T-helper 1 cell treated with Interleukin-12 subunit alpha and Interleukin-12 subunit beta and Interleukin-4 antibody, amounts not matched to agents 30 ng/mL and 1 ng/mL, for 36 hours (primary cell): ENCODE measurements around the gene STAP1. TPM values are rescaled to one million over a fixed set of nuclear protein-coding genes. Genes with fewer than 3 reads are reported as not detected.
"Not testable (repeated sequence)": the region's sequence is repeated elsewhere in the genome, so short reads cannot be mapped to it uniquely, and the experiment has no call there.

Experiments
- intact Hi-C: fragments of 100-400 bp; cut with micrococcal nuclease; formaldehyde crosslinking; loops from one replicate; pipeline ENCODE4 v1.15.1; 2024
- total RNA-seq: library from RNA; stranded (reverse); gene quantifications from 2 replicates; pipeline ENCODE4 v1.2.3, GENCODE V29; 2022

The STAP1 gene, protein sequence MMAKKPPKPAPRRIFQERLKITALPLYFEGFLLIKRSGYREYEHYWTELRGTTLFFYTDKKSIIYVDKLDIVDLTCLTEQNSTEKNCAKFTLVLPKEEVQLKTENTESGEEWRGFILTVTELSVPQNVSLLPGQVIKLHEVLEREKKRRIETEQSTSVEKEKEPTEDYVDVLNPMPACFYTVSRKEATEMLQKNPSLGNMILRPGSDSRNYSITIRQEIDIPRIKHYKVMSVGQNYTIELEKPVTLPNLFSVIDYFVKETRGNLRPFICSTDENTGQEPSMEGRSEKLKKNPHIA
- total RNA-seq = 36.9 and 39.5 TPM in 2 replicates

DNA sequence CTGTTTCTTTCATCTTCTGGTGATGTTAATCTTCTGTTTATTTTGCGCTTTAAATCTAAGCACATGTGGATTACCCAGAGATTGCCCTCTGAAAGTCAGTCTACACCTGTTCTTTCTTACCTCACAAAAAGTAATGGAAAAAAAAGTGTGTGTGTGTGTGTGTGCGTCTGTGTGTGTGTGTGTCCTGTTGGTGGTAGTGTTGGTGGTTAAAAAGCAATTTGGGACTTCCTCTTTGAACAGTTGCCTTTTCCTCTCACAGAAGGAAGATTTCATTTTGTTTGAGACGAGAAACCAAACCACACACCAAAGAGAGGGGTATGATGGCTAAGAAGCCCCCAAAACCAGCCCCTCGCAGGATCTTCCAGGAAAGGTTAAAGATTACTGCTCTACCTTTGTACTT lies at the start of gene STAP1:
TSS of gene STAP1 (plus strand) at position 235 of the 400 bp plus-strand sequence. CDS start at position 318, 83 bp downstream.
- intact Hi-C loops = loop anchor here (1.0 kb wide), 5 partner anchors 9 to 185 kb away; partner anchors contain the start of gene CENPC

DNA sequence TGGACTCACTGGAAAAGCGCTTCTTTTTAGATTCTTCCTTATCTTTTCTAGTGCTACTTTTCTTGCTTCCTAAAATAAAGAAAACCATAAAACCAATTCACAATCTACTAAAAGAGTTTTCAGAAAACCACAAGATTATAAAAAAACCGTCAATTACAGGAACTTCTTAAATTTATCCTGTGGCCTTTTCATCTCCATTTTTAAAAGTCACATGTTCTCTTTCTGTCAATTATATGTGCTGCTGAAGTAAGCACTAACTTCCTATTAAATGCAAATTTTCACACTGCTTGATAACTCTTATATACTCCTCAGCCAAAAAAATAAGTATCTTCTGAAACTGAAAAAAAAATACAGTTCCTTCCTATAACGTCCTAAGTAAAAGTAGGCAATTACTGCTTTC lies 46.0 kb upstream of the STAP1 start:
- intact Hi-C loops = no loop called here

DNA sequence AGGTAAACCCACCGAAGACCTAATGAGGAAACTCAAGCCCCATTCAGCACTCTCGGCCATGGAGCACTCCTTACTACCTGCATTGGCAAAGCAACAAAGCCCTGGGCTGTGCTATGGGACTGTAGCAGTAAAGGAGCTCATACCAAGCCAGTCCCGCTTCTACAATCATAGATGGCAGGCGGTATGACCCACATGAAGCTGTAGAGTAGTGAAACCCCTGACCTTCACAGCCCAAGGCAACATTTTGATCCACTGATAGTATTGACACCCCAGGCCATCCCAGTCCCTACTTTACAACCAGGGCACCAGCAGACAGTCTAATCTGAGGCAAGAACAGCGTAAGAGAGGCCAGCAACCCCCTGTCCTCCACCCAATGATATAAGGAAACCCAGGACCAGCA lies 38.4 kb upstream of the STAP1 start:
- intact Hi-C loops = no loop called here

DNA sequence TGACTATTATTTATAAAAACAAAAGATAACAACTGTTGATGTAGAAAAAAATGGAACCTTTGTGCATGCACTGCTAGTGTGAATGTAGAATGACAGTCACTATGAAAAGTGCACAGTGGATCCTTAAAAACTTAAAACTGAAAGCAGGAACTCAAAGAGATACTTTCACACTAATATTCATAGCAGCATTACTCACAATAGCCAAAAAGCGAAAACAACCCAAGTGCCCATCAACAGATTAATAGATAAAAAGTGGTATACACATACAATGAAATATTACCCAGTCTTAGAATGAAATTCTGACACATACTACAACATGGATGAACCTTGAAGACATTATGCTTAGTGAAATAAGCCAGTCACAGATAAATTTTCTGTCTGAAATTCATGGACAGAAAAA lies 37.0 kb upstream of the STAP1 start:
- intact Hi-C loops = no loop called here

DNA sequence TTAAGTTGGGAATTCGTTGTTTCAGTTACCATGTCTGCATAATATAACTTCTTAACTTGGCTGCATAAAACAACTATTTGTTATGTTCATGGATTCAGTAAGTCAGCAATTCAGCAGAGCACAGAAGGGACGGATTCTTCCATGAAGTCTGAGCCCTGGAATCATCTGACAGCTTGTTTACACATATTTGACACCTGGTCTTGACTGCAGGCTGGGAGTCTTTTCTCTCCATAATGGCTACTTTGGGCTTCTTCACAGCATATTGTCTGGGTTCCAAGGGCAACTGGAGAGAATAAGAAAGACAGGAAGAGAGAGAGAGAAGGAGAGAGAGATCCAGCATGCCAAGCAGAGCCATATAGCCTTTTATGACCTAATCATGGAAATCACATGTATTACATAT lies 36.3 kb upstream of the STAP1 start:
- intact Hi-C loops = no loop called here

DNA sequence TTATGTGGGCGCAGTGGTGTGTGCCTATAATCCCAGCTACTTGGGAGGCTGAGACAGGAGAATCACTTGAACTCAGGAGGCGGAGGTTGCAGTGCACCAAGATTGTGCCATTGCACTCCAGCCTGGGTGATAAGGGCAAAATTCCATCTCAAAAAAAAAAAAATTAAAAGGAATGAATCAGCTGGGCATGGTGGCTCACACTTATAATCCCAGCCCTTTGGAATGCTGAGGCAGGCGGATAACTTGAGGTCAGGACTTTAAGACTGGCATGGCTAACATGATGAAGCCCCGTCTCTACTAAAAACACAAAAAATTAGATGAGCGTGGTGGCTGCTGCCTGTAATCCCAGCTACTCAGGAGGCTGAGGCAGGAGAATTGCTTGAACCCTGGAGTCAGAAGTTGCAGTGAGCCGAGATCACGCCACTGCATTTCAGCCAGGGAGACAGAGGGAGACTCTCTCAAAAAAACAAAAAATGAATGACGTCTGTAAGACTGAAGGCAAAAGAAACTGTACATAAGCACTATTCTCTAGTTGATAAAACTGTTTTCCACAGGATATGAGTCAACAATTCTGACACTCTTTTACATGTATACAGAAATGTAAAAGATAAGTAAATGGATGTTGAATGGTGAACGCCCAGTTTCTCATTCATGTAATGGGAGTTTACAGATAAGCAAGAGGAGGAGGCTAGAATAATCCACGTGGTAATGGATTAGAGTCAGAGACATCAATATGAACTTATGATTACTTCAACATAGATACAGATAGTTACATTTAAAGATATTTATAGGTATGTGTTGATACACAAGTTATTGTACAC lies 35.5 kb upstream of the STAP1 start:
- intact Hi-C loops = no loop called here

DNA sequence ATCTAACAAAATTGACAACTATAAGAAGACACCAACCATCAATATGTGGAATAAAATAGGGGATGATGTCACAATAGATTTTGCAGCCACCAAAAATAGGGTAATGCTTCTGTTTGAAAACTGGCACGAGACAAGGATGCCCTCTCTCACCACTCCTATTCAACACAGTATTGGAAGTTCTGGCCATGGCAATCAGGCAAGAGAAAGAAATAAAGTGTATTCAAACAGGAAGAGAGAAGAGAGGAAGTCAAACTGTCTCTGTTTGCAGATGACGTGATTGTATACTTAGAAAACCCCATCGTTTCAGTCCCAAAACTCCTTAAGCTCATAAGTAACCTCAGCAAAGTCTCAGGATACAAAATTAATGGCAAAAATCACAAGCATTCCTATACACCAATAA lies 34.4 kb upstream of the STAP1 start:
- intact Hi-C loops = loop anchor here (1.0 kb wide), 2 partner anchors 21 to 177 kb away; partner anchors contain the start of genes CENPC and UBA6

DNA sequence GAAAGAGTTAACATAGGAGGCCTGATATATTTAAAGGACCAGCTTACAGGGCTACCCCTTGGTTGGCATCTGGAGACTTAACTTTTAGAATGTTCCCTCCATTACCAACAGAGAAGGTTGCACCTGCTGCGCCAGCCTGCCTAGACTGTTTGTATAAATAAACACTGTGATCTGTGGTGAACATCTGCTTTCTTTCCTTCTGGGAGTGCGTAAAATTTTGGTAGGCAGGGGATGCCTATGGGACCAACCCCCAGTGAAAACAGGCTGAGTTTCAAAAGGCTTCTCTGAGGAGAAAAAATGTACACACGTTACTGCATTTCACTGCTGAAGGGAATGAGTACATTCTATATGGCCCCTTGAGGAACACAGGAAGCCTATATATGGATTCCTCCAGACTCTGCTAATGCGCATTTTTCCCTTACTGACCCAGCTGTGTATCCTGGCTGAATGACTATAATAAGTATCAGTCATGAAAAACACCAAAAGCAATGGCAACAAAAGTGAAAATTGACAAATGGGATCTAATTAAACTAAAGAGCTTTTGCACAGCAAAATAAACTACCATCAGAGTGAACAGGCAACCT lies 27.1 kb upstream of the STAP1 start:
- intact Hi-C loops = no loop called here

DNA sequence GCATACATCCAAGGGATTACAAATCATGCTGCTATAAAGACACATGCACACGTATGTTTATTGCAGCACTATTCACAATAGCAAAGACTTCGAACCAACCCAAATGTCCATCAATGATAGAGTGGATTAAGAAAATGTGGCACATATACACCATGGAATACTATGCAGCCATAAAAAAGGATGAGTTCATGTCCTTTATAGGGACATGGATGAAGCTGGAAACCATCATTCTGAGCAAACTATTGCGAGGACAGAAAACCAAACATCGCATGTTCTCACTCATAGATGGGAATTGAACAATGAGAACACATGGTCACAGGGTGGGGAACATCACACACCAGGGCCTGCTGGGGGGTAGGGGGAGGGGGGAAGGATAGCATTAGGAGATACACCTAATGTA lies 26.1 kb upstream of the STAP1 start:
- intact Hi-C loops = not testable (repeated sequence)

DNA sequence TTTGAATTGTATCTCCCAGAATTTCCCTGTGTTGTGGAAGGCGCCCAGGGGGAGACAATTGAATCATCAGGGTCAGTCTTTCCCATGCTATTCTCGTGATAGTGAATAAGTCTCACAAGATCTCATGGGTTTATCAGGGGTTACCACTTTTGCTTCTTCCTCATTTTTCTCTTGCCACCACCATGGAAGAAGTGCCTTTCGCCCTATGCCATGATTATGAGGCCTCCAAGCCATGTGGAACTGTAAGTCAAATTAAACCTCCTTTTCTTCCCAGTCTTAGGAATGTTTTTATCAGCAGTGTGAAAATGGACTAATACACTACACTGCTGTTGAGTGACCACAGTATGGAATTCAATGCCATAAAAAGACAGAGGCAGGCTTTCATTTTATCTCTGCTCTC lies 25.4 kb upstream of the STAP1 start:
- intact Hi-C loops = no loop called here

DNA sequence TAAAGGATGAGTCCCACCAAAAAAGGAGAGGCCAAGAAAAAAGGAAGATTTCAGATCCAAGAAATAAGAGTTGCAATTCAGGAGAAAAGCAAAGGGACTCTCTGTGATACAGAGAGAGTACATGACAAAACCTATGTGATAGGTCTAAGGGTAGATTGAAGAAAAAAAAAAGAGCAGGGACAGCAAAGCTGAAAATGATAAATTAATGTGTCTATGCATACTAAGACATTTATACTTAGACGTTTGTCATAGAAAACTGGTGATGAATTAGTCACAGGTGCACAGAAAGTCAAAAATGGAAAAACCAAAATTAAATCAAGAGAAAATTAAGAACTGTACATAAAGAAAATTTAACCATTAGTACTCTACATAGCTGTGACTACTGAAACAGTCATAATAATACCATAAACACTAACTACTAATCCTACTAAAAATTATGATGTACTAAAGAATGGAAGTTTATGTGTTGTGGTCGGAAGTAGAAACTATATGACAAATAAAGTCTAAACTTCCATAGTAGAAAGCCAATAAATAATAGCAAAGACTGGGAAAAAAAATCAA lies 23.2 kb upstream of the STAP1 start:
- intact Hi-C loops = loop anchor here (1.0 kb wide), 1 partner anchor 9 kb away; no protein-coding TSS in a partner anchor

DNA sequence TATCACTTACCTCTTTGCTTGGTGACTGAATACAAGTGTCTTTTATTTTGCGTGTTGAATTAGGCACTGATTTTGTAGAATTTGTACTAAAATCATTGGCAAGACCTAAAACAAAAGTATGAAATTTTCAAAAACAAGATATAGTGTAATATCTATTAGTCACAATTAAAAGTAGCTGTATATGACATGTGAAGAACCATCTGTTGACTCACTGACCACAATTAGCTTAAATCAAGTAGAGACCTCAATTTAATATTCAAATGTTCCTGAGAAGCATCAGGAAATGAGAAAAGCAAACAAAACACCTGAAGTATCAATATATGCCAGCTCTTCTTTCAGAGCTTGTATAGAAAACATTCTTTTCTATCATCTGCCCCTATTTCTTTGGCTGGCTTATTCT lies 18.7 kb upstream of the STAP1 start:
- intact Hi-C loops = no loop called here

DNA sequence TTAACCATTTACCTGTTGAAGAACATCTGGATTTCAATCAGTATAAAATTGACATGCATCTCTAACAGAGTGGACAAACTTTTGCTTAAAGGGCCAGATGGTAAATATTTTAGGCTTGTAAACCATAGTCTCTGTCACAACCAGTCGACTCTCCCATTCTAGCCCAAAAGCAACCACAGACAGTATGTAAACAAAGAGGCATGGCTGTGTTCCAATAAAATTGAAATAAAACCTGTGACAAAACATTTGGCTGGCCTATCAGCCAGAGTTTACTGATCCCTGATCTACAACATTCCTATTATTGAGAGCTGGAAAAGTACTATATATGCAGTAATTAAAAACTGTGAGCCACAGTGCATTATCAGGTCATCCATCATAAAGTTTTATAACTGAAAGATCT lies 16.5 kb upstream of the STAP1 start:
- intact Hi-C loops = no loop called here

DNA sequence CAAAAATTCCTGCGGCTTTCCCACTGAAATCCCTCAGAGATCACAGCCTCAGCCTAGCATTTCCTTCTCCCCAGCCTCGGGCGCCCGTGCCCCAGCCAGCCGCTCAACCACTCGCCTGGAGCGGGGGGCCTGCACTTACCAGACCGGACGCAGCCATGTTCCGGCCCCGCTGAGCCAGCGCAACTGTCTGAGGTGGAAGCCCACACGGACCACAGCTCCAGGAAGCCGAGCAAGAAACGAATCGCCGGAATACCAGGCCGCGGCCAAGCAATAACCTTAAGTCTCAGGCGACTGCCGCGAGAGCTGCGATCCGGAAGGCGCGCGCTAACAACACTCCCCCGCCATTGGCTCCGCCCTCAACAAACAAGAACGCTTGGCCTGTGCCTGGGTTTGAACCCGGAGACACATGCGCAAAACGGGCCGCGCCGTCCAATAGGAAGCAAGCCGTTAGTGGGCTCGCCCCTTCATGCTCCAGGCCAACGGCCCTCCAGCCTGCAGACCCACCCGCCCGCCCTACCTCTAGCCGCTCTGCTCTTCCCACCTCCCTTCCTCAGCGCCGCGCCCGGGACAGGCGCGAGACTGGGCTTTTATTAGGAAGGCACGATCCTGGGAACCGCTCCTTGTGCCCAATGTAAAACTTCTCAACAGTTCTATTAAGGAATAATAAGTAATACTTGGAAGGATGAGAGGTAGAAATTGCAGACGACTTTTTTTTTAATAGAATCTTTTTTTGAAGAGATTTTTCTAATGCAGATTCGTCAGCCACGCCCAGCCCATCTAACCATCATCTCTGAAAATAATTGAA lies 13.1 kb upstream of the STAP1 start, which contains the start of gene CENPC:
TSS of gene CENPC (minus strand) at position 305 of the 805 bp plus-strand sequence. CDS start at position 157, 148 bp downstream.
- intact Hi-C loops = loop anchor here (1.0 to 2.0 kb wide), 8 partner anchors 13 to 805 kb away; partner anchors contain the start of genes STAP1, UBA6 and YTHDC1

DNA sequence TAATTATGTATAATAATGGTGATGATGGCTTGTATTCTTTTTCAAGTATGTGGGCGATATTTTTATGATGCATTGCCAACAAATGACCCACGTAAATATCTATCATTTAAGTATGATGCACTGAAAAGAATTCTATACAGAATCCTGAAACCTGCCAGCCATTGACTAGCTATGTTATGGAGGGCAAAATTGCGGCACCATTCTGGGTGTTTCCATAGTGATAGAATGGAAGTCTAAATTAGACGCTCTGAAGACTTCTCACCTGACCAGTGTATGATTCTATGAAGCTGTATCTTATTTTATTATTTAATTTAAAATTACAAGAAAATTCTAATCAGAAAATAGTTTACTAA lies 12.5 kb upstream of the STAP1 start:
- intact Hi-C loops = no loop called here

DNA sequence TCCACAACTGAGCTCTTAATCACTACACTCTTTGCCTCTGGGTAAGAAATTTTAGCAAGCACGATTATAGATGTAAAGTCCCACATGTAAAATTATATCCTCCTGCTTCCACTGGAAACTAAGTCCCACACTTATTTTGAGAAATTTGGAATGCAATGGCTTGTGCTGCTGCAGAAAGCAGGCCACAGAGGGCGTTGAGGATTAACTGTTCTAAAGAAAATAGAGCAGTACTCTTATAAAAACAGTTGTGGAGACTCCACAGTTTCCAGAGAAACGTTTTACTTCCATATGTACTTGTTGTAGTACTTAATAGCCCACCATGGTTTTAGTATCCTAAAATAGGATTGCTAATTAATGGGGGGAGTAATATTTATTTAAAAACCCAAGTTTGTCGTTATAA lies 11.6 kb upstream of the STAP1 start:
- intact Hi-C loops = no loop called here

DNA sequence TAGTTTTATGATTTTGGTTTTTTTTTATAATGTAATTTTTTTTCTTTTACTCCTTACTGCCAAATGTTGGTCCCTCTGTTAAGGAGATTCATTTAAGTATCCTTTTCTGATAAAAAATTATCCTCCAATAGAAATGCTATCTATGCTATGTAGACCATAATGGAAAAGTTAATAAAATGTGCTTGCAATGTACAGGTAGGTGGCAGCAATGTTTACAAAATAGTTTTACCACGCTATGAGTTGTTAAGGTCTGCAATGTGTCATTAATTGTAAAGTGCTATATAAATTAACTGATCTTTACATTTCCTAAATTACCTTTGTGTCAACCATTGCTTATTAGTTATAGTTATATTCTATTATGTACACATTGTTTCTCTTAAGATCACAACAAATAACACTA lies 9.4 kb upstream of the STAP1 start:
- intact Hi-C loops = loop anchor here (1.0 to 2.0 kb wide), 6 partner anchors 9 to 438 kb away; partner anchors contain the start of genes STAP1 and UBA6

DNA sequence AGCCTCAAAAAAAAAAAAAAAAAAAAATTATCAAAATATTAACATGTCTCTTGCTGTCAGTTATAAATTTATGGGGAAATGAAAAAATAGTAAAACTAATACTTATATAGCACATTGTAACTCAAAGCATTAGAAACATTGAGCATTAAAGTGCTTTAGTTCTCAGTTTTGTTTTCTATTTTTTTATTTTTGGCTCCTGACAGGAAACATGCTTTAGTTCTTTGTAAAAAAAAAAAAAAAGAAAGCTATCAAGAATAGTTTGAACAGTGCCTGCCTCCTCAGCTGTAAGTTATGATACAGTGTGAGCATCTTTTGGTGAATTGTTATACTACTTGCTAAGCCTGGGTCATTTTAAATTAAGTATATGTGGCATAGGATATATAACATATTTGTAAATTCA lies 8.1 kb upstream of the STAP1 start:
- intact Hi-C loops = no loop called here

DNA sequence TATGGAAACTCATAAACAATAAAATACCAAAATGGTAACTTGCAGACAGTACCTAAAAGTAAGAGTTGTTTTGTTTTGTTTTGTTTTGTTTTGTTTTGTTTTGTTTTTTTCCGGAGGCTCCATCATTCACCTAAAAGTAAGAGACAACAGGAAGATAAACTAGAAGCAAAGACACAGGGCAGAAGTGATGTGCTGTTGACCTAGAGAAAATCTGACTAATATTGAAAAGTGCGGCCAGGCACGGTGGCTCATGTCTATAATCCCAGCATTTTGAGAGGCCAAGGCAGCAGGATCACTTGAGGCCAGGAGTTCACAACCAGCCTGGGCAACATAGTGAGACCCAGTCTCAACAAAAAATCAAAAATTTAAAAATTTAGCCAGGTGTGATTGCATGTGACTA lies 7.7 kb upstream of the STAP1 start:
- intact Hi-C loops = no loop called here

DNA sequence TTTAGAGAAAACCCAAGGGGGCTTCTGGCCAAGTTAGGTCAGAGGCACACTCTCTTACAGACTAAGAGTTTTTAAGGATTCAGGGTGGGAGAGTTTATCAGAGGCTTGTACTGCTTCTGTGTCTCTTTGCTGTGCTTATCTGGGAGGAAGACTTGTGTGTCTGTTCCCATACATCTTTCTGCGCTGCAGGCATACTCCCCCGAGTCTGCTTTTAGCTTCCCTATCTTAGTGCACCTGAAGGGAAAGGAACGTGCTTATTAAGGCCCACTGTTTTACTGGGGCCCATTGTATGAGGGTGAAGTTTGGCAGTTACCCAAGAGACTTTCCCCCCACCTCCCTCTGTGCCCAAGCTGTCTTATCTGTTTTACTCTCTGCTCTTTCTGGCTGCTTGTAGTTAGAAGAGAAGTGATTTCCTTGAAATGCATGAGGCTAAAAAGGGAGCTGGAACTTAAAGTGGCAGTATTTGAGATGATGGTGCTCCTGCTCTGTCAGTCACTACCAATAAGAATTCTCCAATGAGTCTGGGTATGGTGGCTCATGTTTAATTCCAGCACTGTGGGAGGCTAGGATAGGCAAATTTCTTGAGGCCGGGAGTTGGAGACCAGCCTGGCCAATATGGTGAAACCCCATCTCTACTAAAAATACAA lies 6.3 kb upstream of the STAP1 start:
- intact Hi-C loops = not testable (repeated sequence)
